B cell (primary cell): ENCODE measurements around the gene CHD9. TPM values are rescaled to one million over a fixed set of nuclear protein-coding genes. Genes with fewer than 3 reads are reported as not detected.

Experiments used
- ATAC-seq: fragments of 200-7000 bp; cut with Tn5 transposase; one replicate; pipeline ENCODE4 v1.10.0; 2021; ENCODE audit warnings: low read depth, mild to moderate bottlenecking, moderate number of reproducible peaks, moderate library complexity
- CTCF ChIA-PET: fragments of 350-600 bp; sonication (Branson Sonifier 250); formaldehyde crosslinking; loops from one replicate; lab custom pipeline; 2021; ENCODE audit warnings: antibody characterized with exemption, inconsistent platforms; lab: Charles Lee
- POLR2A ChIA-PET: fragments of 350-600 bp; sonication (Branson Sonifier 250); formaldehyde crosslinking; loops from one replicate; lab custom pipeline; 2021; ENCODE audit warnings: antibody characterized with exemption; lab: Charles Lee
- DNase-seq: peaks from one replicate; pipeline ENCODE4 v3.0.0; 2013
- H2AFZ ChIP-seq: 2 replicates; pipeline ENCODE4 v1.6.1; 2012; ENCODE audit warnings: mild to moderate bottlenecking, low read depth, low read length; ENCODE audit not compliant: insufficient read depth, poor library complexity, severe bottlenecking
- H3K27ac ChIP-seq, 2 donors: 1 replicate in 1 of 2; 2 replicates in 1 of 2; pipeline ENCODE4 v1.5.1; 2012 to 2013; ENCODE audit warnings: low read length in 2 of 2, mild to moderate bottlenecking in 2 of 2, moderate library complexity in 1 of 2
- H3K27me3 ChIP-seq, 4 experiments: fragments of 200-600 bp in 1 of 4; sonication (generic) in 1 of 4; replicated peaks in 1 of 4; 1 replicate in 2 of 4; 2 replicates in 2 of 4; pipeline versions ENCODE4 v1.6.1 to v1.7.0; 2013 to 2016; ENCODE audit warnings: low read length in 3 of 4, mild to moderate bottlenecking in 2 of 4, mixed read lengths in 1 of 4, moderate library complexity in 1 of 4; ENCODE audit not compliant: insufficient read depth in 4 of 4, control insufficient read depth in 3 of 4; ENCODE audit errors: control extremely low read depth in 1 of 4
- H3K36me3 ChIP-seq, 2 experiments: replicated peaks in 1 of 2; 1 replicate in 1 of 2; 2 replicates in 1 of 2; pipeline versions ENCODE4 v1.6.1 to v1.7.1; 2013; ENCODE audit warnings: low read length in 1 of 2; ENCODE audit not compliant: insufficient read depth in 2 of 2, control insufficient read depth in 1 of 2; ENCODE audit errors: control extremely low read depth in 1 of 2, extremely low read depth in 1 of 2
- H3K4me1 ChIP-seq, 2 donors: fragments of 200-600 bp in 1 of 2; sonication (generic) in 1 of 2; 1 replicate in 1 of 2; 2 replicates in 1 of 2; pipeline versions ENCODE4 v1.5.1 to v1.6.1; 2013 to 2017; ENCODE audit warnings: low read length in 2 of 2; ENCODE audit not compliant: control insufficient read depth in 2 of 2, insufficient read depth in 2 of 2
- H3K4me2 ChIP-seq: replicated peaks from 2 replicates; pipeline ENCODE3; 2012; ENCODE audit warnings: mild to moderate bottlenecking, low read depth, low read length; ENCODE audit not compliant: poor library complexity, severe bottlenecking
- H3K4me3 ChIP-seq, 5 experiments: fragments of 200-600 bp in 1 of 5; sonication (generic) in 1 of 5; 1 replicate in 3 of 5; 2 replicates in 2 of 5; pipeline versions ENCODE4 v1.5.1 to v1.7.0; 2011 to 2016; ENCODE audit warnings: low read length in 4 of 5, mild to moderate bottlenecking in 4 of 5, low read depth in 2 of 5, control low read depth in 1 of 5, moderate library complexity in 1 of 5; ENCODE audit not compliant: insufficient read depth in 1 of 5; ENCODE audit errors: control extremely low read depth in 1 of 5, extremely low read depth in 1 of 5
- H3K79me2 ChIP-seq: fragments of 200-600 bp; sonication (generic); one replicate; pipeline ENCODE4 v1.6.0; 2016; ENCODE audit warnings: low read length; ENCODE audit not compliant: control insufficient read depth, insufficient read depth
- H3K9ac ChIP-seq: fragments of 200-600 bp; sonication (generic); 2 replicates; pipeline ENCODE4 v1.6.1; 2017; ENCODE audit warnings: mild to moderate bottlenecking, low read length, moderate library complexity
- H3K9me3 ChIP-seq, 3 donors: one replicate each; pipeline versions ENCODE4 v1.6.1 to v1.7.1; 2013; ENCODE audit warnings: low read length in 2 of 3; ENCODE audit not compliant: control insufficient read depth in 2 of 3, insufficient read depth in 1 of 3; ENCODE audit errors: control extremely low read depth in 1 of 3
- H4K20me1 ChIP-seq: 2 replicates; pipeline ENCODE4 v1.6.0; 2012; ENCODE audit warnings: mild to moderate bottlenecking, low read length; ENCODE audit not compliant: insufficient read depth, control insufficient read depth, poor library complexity, severe bottlenecking
- H3K27ac Mint-ChIP-seq: one replicate; pipeline ENCODE4 v1.8.0; 2021; ENCODE audit warnings: mixed read lengths
- H3K27me3 Mint-ChIP-seq: one replicate; pipeline ENCODE4 v1.8.0; 2021; ENCODE audit warnings: mixed read lengths
- H3K4me1 Mint-ChIP-seq: one replicate; pipeline ENCODE4 v1.8.0; 2021; ENCODE audit warnings: mixed read lengths
- H3K4me3 Mint-ChIP-seq: one replicate; pipeline ENCODE4 v1.8.0; 2021; ENCODE audit warnings: mixed read lengths
- H3K9me3 Mint-ChIP-seq: one replicate; pipeline ENCODE4 v1.8.0; 2022; ENCODE audit warnings: mixed read lengths; ENCODE audit not compliant: insufficient read depth
- CTCF ChIP-seq: fragments of 200-600 bp; IDR thresholded peaks from one replicate; pipeline ENCODE4 v1.8.0; 2022; ENCODE audit warnings: antibody characterized with exemption, mild to moderate bottlenecking
- EZH2 ChIP-seq: IDR thresholded peaks from 2 replicates; pipeline ENCODE4 v1.6.1; 2012; ENCODE audit warnings: borderline replicate concordance, low read depth, mild to moderate bottlenecking, moderate library complexity, low read length; ENCODE audit not compliant: insufficient read depth, poor library complexity, severe bottlenecking
- WGBS: methylation state at CpG from one replicate; pipeline ENCODE4 v1.1.5; 2013; ENCODE audit warnings: missing lambda C conversion rate; ENCODE audit not compliant: insufficient coverage; 5-methylcytosine and 5-hydroxymethylcytosine counted together
- intact Hi-C: fragments of 100-400 bp; cut with micrococcal nuclease; formaldehyde crosslinking; loops from one replicate; pipeline ENCODE4 v1.10.0; 2022
- polyA plus RNA-seq: library from polyadenylated mRNA; depleted of rRNA; stranded (reverse); fragments of >200 nt; gene quantifications from 2 replicates; pipeline ENCODE4 v1.2.3, GENCODE V29; 2012
- total RNA-seq, 2 donors: library from RNA; stranded (reverse); fragments of 120-200 nt in 1 of 2; gene quantifications; 1 replicate in 1 of 2; 2 replicates in 1 of 2; pipeline versions ENCODE4 v1.2.3 to v1.2.4, GENCODE V29; 2013 to 2022

CHD9 gene
- total and polyA plus RNA-seq, 2 donors (not counting 1 experiment from before 2014, with no cell fraction given) = 12.2 to 102 TPM

GRCh38 chr16:53064081-53064578, 9.3 kb downstream of the CHD9 start:
- Histone ChIP-seq H3K9me3 (no peaks in the 10 kb centered on the region), H3K79me2 (peaks cover 78% of the 10 kb centered on the region), H3K27me3 (no peaks in the 10 kb centered on the region), H2AFZ (no peak overlapping the region), H4K20me1 (no peaks in the 10 kb centered on the region), H3K4me2 (peak overlapping the region; percentile 61), H3K4me1 (peaks cover 82 to 98% of the 10 kb centered on the region in 2 donors), H3K36me3 (peaks cover 0 to 5% of the 10 kb centered on the region in 2 experiments), H3K27ac (peak overlapping the region; percentile 59 to 81), H3K9ac (peak overlapping the region; percentile 35), H3K4me3 (no peak overlapping the region)
- Mint-ChIP-seq H3K27me3 (no peaks in the 10 kb centered on the region), H3K27ac (peak overlapping the region; percentile 84), H3K9me3 (no peaks in the 10 kb centered on the region), H3K4me3 (peak overlapping the region; percentile 61), H3K4me1 (peaks cover 72% of the 10 kb centered on the region)
- ChIA-PET CTCF (interaction anchor here (0.7 to 3.5 kb wide), 6 partner anchors 9 to 97 kb away, joined by 3 to 25 read pairs (median 4); partner anchors contain the start of gene CHD9), POLR2A (no interaction called here)
- peak; percentile 25 for DNase-seq
- intact Hi-C loops = loop anchor here (1.0 to 5.0 kb wide), 2 partner anchors 9 to 438 kb away; partner anchors contain the start of gene AKTIP
- TF ChIP-seq EZH2 (no peak), CTCF (no peak)
- 89% methylated on average over 1 of the region's 1 CpG for WGBS
- no peak for ATAC-seq

- H3K27ac ChIP-seq = peak overlapping the region; percentile 59 to 81
- ATAC-seq = no peak
- H3K4me1 ChIP-seq = peaks cover 83 to 96% of the 10 kb centered on the region in 2 donors
- H3K4me2 ChIP-seq = no peak overlapping the region
- H3K79me2 ChIP-seq = peaks cover 78% of the 10 kb centered on the region
- H3K4me3 Mint-ChIP-seq = peak overlapping the region; percentile 11
- 83% methylated on average over 1 of the region's 6 CpGs for WGBS
- no peak overlapping the region for H3K9ac ChIP-seq
- H3K36me3 ChIP-seq = peaks cover 0 to 5% of the 10 kb centered on the region in 2 experiments
- no peaks in the 10 kb centered on the region for H3K27me3 ChIP-seq
- TF ChIP-seq EZH2 (no peak), CTCF (no peak)
- H3K27ac Mint-ChIP-seq = peak overlapping the region; percentile 89
- no peaks in the 10 kb centered on the region for H3K9me3 ChIP-seq
- no peak for DNase-seq
- H2AFZ ChIP-seq = no peak overlapping the region
- no peak overlapping the region for H3K4me3 ChIP-seq
- no peaks in the 10 kb centered on the region for H3K27me3 Mint-ChIP-seq
- no peaks in the 10 kb centered on the region for H4K20me1 ChIP-seq
- peaks cover 77% of the 10 kb centered on the region for H3K4me1 Mint-ChIP-seq
- ChIA-PET CTCF (interaction anchor here (1.0 to 3.5 kb wide), 2 partner anchors 11 to 28 kb away, joined by 3 to 25 read pairs; partner anchors contain the start of gene CHD9), POLR2A (no interaction called here)
- intact Hi-C loops = no loop called here
- no peaks in the 10 kb centered on the region for H3K9me3 Mint-ChIP-seq
Measured at GRCh38 chr16:53065461-53066061, 10.8 kb downstream of the CHD9 start.
